ENCODE data around the gene PRC1. TPM values are rescaled to one million over a fixed set of nuclear protein-coding genes. Genes with fewer than 3 reads are reported as not detected.

The PRC1 gene
- total RNA-seq, 1 experiment from 2014 or later: 75.7 TPM

DNA sequence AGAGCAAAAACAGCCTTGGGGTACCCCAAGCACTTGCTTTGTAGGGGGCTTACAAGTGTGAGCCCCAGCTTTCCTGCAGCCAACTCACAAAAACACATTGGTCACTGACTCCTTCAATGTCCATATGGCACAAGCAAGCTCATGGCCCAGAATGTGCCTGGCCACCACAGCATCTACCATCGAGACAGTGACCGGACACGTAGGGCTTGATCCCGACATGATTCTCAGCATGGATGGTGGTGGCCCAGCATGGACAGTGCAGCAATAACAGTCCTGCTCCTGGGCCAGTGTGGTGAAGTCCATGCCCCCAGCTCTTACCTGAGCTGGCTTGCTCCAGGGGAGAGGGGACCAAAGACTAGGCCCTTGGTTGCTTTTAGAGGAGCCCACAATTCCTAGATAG lies 53.3 kb downstream of the PRC1 start:
- H2AFZ ChIP-seq (ENCODE audit: low read length): no peak overlapping the region
- no peak overlapping the region for H2BK15ac ChIP-seq (ENCODE audit: low read depth, low read length)
- H2BK12ac ChIP-seq (ENCODE audit: insufficient read length, low read depth, low read length): no peak overlapping the region
- no peak overlapping the region for H3K27ac ChIP-seq (ENCODE audit: insufficient read length, low read depth, low read length)
- H3K23me2 ChIP-seq (ENCODE audit: insufficient read length, low read depth, low read length, poor library complexity, severe bottlenecking): no peaks in the 10 kb centered on the region
- H2BK120ac ChIP-seq (ENCODE audit: low read depth, low read length, poor library complexity, severe bottlenecking): no peak overlapping the region
- H2AK5ac ChIP-seq (ENCODE audit: insufficient read length, low read length): no peak overlapping the region
- H3K14ac ChIP-seq (ENCODE audit: insufficient read depth, low read length): no peak overlapping the region
- no peak for TF ChIP-seq CTCF (conservative IDR thresholded peaks at IDR 0.05)
- H3K27me3 ChIP-seq (ENCODE audit: insufficient read depth, low read length): no peaks in the 10 kb centered on the region
- Mint-ChIP-seq H3K36me3 (ENCODE audit: insufficient read depth in 1 of 3, low read depth in 3 of 3) (peaks cover 52 to 75% (median 67%) of the 10 kb centered on the region in 3 experiments; a peak in 6 of 7 replicates), H3K4me1 (peaks cover 5% of the 10 kb centered on the region in 2 experiments), H3K9me3 (no peaks in the 10 kb centered on the region), H3K27ac (no peak overlapping the region), H3K4me3 (no peak overlapping the region), H3K27me3 (ENCODE audit: low read depth) (no peaks in the 10 kb centered on the region; the same call in 1 of the 2 replicates)
- H3K9me3 ChIP-seq (ENCODE audit: control insufficient read depth, low read depth, low read length): no peaks in the 10 kb centered on the region
- no peak overlapping the region for H4K8ac ChIP-seq (replicated peaks; ENCODE audit: insufficient read length, low read depth, low read length)
- H3K4ac ChIP-seq (ENCODE audit: low read depth, low read length): no peak overlapping the region
- H3K23ac ChIP-seq (ENCODE audit: insufficient read length, low read depth, low read length): no peak overlapping the region
- H3K18ac ChIP-seq (ENCODE audit: insufficient read length, low read depth, low read length): no peak overlapping the region
- no peaks in the 10 kb centered on the region; the same call in 1 of the 2 replicates for H3K79me2 ChIP-seq (ENCODE audit: insufficient read depth, low read length)
- no peak overlapping the region for H4K5ac ChIP-seq (ENCODE audit: insufficient read length, low read depth, low read length)
- H2BK5ac ChIP-seq (ENCODE audit: insufficient read length, low read length): no peak overlapping the region
- no peak overlapping the region for H2BK20ac ChIP-seq (ENCODE audit: low read depth, low read length, poor library complexity, severe bottlenecking)
- no peaks in the 10 kb centered on the region for H3K79me1 ChIP-seq (ENCODE audit: insufficient read depth, low read depth, low read length, poor library complexity, severe bottlenecking)
- no peak overlapping the region for H3K4me2 ChIP-seq (ENCODE audit: insufficient read depth, insufficient read length, low read length)
- DNase-seq: no peak
- no CpG with 5 or more reads among the region's 4 CpGs for WGBS (ENCODE audit: extremely low coverage, insufficient read length, low lambda C conversion rate)
- H3T11ph ChIP-seq (ENCODE audit: low read length): no peak overlapping the region
- H4K20me1 ChIP-seq (ENCODE audit: control insufficient read depth, insufficient read depth, insufficient read length): no peaks in the 10 kb centered on the region
- H4K91ac ChIP-seq (ENCODE audit: insufficient read length, low read depth, low read length): no peak overlapping the region
- no peaks in the 10 kb centered on the region for H3K4me1 ChIP-seq (ENCODE audit: insufficient read depth, low read length)
- H3K9ac ChIP-seq (ENCODE audit: extremely low read depth, insufficient read length, low read length): no peak overlapping the region
- no peak overlapping the region for H3K56ac ChIP-seq (ENCODE audit: insufficient read length, low read depth, low read length)

All from H9 (cell line).